ENCODE results near the gene PIH1D2. TPM values are rescaled to one million over a fixed set of nuclear protein-coding genes. Genes with fewer than 3 reads are reported as not detected.
A peak's percentile ranks its signal among the peaks of the same experiment; 100 is the strongest.

The PIH1D2 gene
- total RNA-seq, 2 donors from 2014 or later: 0.82 to 1.0 TPM

GRCh38 chr11:112024773-112025678, 48.8 kb downstream of the PIH1D2 start, which contains the start of gene DLAT:
TSS of gene DLAT (plus strand) at chr11:112025408. CDS start at chr11:112025473, 65 bp downstream.
- Histone ChIP-seq H3K9me3 (no peaks in the 10 kb centered on the region), H3K4me3 (peak within 1 kb of the TSS; percentile 85), H3K4me1 (no peaks in the 10 kb centered on the region), H3K9ac (ENCODE audit: low read depth in 2 of 2, low read length in 2 of 2) (peak within 1 kb of the TSS; percentile 92 to 98), H3K36me3 (no peaks in the 10 kb centered on the region), H3K27ac (peak within 1 kb of the TSS; percentile 75), H3K27me3 (no peaks in the 10 kb centered on the region)
- intact Hi-C loops (cut with DNase I): no loop called here
- no peak for TF ChIP-seq CTCF (IDR thresholded peaks at IDR 0.05)
- peak; percentile 95 for DNase-seq

- peak overlapping the region; percentile 75 for H3K27ac ChIP-seq
- intact Hi-C loops (cut with DNase I): no loop called here
- TF ChIP-seq CTCF (IDR thresholded peaks at IDR 0.05): no peak
- DNase-seq: no peak
- no peaks in the 10 kb centered on the region for H3K27me3 ChIP-seq
- no peaks in the 10 kb centered on the region for H3K4me1 ChIP-seq
- H3K9me3 ChIP-seq: no peaks in the 10 kb centered on the region
- peak overlapping the region; percentile 92 to 98 for H3K9ac ChIP-seq (ENCODE audit: low read depth in 2 of 2, low read length in 2 of 2)
- H3K36me3 ChIP-seq: no peaks in the 10 kb centered on the region
- peak overlapping the region; percentile 85 for H3K4me3 ChIP-seq
These were observed 49.5 kb downstream of the PIH1D2 start for GRCh38 chr11:112024178-112024772.

- Histone ChIP-seq H3K27me3 (no peaks in the 10 kb centered on the region), H3K27ac (no peak overlapping the region), H3K4me3 (no peak overlapping the region), H3K9ac (ENCODE audit: low read depth in 2 of 2, low read length in 2 of 2) (no peak overlapping the region), H3K4me1 (no peaks in the 10 kb centered on the region), H3K36me3 (no peaks in the 10 kb centered on the region), H3K9me3 (no peaks in the 10 kb centered on the region)
- DNase-seq: no peak
- intact Hi-C loops (cut with DNase I): no loop called here
- no peak for TF ChIP-seq CTCF (IDR thresholded peaks at IDR 0.05)
These were observed 50.7 kb downstream of the PIH1D2 start for GRCh38 chr11:112023104-112023503.

- intact Hi-C loops (cut with DNase I): no loop called here
- no peaks in the 10 kb centered on the region for H3K4me1 ChIP-seq
- TF ChIP-seq CTCF (IDR thresholded peaks at IDR 0.05): no peak
- H3K9ac ChIP-seq (ENCODE audit: low read depth in 2 of 2, low read length in 2 of 2): no peak overlapping the region
- H3K9me3 ChIP-seq: no peaks in the 10 kb centered on the region
- no peaks in the 10 kb centered on the region for H3K36me3 ChIP-seq
- no peak overlapping the region for H3K27ac ChIP-seq
- no peaks in the 10 kb centered on the region for H3K27me3 ChIP-seq
- no peak overlapping the region for H3K4me3 ChIP-seq
- DNase-seq: no peak
These were observed 54.8 kb downstream of the PIH1D2 start for GRCh38 chr11:112019066-112019465.

Other genes starting within 250 kb of the PIH1D2 start
- gene ALG9, start 202.4 kb downstream of the PIH1D2 start, total RNA-seq: 10 to 100 TPM; 23.2 to 25.2 TPM
- gene FDXACB1, start 194.9 kb downstream of the PIH1D2 start, total RNA-seq: 1 to 10 TPM; 1.6 to 2.1 TPM
- 10 to 100 TPM; 18.8 to 20.0 TPM for gene CFAP68, start 194.5 kb downstream of the PIH1D2 start, total RNA-seq
- 100 to 1,000 TPM in 1 of 2 donors, 10 to 100 TPM in 1; 10.6 to 166 TPM for gene CRYAB, start 162.2 kb downstream of the PIH1D2 start, total RNA-seq
- gene HSPB2, start 161.3 kb downstream of the PIH1D2 start, total RNA-seq: 1 to 10 TPM in 1 of 2 donors, under 1 TPM in 1; 0.25 to 2.2 TPM
- 1 to 10 TPM; 7.3 to 8.8 TPM for gene C11orf52, start 155.1 kb downstream of the PIH1D2 start, total RNA-seq
- gene DIXDC1, start 136.7 kb downstream of the PIH1D2 start, total RNA-seq: 10 to 100 TPM in 1 of 2 donors, 1 to 10 TPM in 1; 4.0 to 13.8 TPM
- gene DLAT, start 48.6 kb downstream of the PIH1D2 start, total RNA-seq: 10 to 100 TPM; 67.3 to 73.4 TPM
- 10 to 100 TPM; 12.5 to 12.8 TPM for gene NKAPD1, start 282 bp upstream of the PIH1D2 start, total RNA-seq
- gene TIMM8B, start 12.7 kb upstream of the PIH1D2 start, total RNA-seq: 10 to 100 TPM; 40.7 to 93.9 TPM
- gene SDHD, start 12.9 kb upstream of the PIH1D2 start, total RNA-seq: 100 to 1,000 TPM; 274 to 276 TPM
- 10 to 100 TPM; 42.3 to 63.4 TPM for gene IL18, start 90.1 kb upstream of the PIH1D2 start, total RNA-seq
- under 1 TPM in 1 of 2 donors, not detected in 1; 0.42 TPM for gene TEX12, start 93.4 kb upstream of the PIH1D2 start, total RNA-seq
- 1 to 10 TPM; 1.7 to 6.0 TPM for gene BCO2, start 101.5 kb upstream of the PIH1D2 start, total RNA-seq
- gene PTS, start 152.4 kb upstream of the PIH1D2 start, total RNA-seq: 10 to 100 TPM; 33.3 to 34.6 TPM
- not detected for gene PLET1, start 186.8 kb upstream of the PIH1D2 start, total RNA-seq

Data from colonic mucosa (tissue), 4 donors.